Esophagus (tissue), 2 donors: ENCODE data around the gene CPVL. TPM values are rescaled to one million over a fixed set of nuclear protein-coding genes. Genes with fewer than 3 reads are reported as not detected.
A peak's percentile ranks its signal among the peaks of the same experiment; 100 is the strongest.

ENCODE experiments used
- H3K27ac ChIP-seq, 2 donors: one replicate each; pipeline ENCODE4 v1.5.1; 2013; ENCODE audit warnings: low read depth in 2 of 2, mild to moderate bottlenecking in 2 of 2, inconsistent platforms in 1 of 2, low read length in 1 of 2, moderate library complexity in 1 of 2
- H3K27me3 ChIP-seq, 2 donors: one replicate each; pipeline ENCODE4 v1.6.1; 2013; ENCODE audit warnings: low read length in 2 of 2, control low read depth in 1 of 2, mild to moderate bottlenecking in 1 of 2; ENCODE audit not compliant: insufficient read depth in 2 of 2, control insufficient read depth in 1 of 2
- H3K36me3 ChIP-seq, 2 donors: one replicate each; pipeline ENCODE4 v1.6.1; 2013; ENCODE audit warnings: low read length in 1 of 2; ENCODE audit not compliant: control insufficient read depth in 2 of 2, insufficient read depth in 2 of 2
- H3K4me1 ChIP-seq, 2 donors: one replicate each; pipeline ENCODE4 v1.6.1; 2013; ENCODE audit warnings: low read length in 1 of 2; ENCODE audit not compliant: control insufficient read depth in 2 of 2, insufficient read depth in 2 of 2
- H3K4me3 ChIP-seq, 2 donors: one replicate each; pipeline ENCODE4 v1.5.1; 2013; ENCODE audit warnings: low read length in 2 of 2, mild to moderate bottlenecking in 2 of 2, low read depth in 1 of 2, moderate library complexity in 1 of 2
- H3K9me3 ChIP-seq, 2 donors: one replicate each; pipeline ENCODE4 v1.6.1; 2013; ENCODE audit warnings: mild to moderate bottlenecking in 2 of 2, low read depth in 1 of 2, low read length in 1 of 2, moderate library complexity in 1 of 2; ENCODE audit not compliant: control insufficient read depth in 2 of 2, insufficient read depth in 1 of 2
- whole genome bisulfite sequencing, 2 donors: extraction: QIAGEN DNeasy Blood & Tissue Kit; methylation state at CpG; one replicate each; pipeline ENCODE4 v1.1.7; 2013; 5-methylcytosine and 5-hydroxymethylcytosine counted together
- polyA plus RNA-seq, 2 donors: library from polyadenylated mRNA; stranded (reverse); fragments of 200-250 nt; gene quantifications; one replicate each; pipeline ENCODE4 v1.2.3, GENCODE V29; 2013
- donor health status: healthy with polysubstance abuse.
- donor health status: Bipolar disorder and iron deficiency.

The CPVL gene
- polyA plus RNA-seq = 1 to 10 TPM; 4.6 to 9.5 TPM

- H3K36me3 ChIP-seq = no peaks in the 10 kb centered on the region
- H3K4me1 ChIP-seq = no peaks in the 10 kb centered on the region
- WGBS, 2 donors = 2 to 3% methylated on average over 42 of the region's 42 CpGs
- H3K27me3 ChIP-seq = peaks cover 0 to 6% of the 10 kb centered on the region in 2 donors
- H3K9me3 ChIP-seq = no peaks in the 10 kb centered on the region
- peak within 1 kb of the TSS; percentile 4 to 17 for H3K4me3 ChIP-seq
- H3K27ac ChIP-seq = no peak within 1 kb of the TSS
Measured at GRCh38 chr7:29146057-29146706, at the start of gene CPVL. Gene CPVL (minus strand): TSS chr7:29146537. CDS start chr7:29121061, 25,476 bp downstream.

DNA sequence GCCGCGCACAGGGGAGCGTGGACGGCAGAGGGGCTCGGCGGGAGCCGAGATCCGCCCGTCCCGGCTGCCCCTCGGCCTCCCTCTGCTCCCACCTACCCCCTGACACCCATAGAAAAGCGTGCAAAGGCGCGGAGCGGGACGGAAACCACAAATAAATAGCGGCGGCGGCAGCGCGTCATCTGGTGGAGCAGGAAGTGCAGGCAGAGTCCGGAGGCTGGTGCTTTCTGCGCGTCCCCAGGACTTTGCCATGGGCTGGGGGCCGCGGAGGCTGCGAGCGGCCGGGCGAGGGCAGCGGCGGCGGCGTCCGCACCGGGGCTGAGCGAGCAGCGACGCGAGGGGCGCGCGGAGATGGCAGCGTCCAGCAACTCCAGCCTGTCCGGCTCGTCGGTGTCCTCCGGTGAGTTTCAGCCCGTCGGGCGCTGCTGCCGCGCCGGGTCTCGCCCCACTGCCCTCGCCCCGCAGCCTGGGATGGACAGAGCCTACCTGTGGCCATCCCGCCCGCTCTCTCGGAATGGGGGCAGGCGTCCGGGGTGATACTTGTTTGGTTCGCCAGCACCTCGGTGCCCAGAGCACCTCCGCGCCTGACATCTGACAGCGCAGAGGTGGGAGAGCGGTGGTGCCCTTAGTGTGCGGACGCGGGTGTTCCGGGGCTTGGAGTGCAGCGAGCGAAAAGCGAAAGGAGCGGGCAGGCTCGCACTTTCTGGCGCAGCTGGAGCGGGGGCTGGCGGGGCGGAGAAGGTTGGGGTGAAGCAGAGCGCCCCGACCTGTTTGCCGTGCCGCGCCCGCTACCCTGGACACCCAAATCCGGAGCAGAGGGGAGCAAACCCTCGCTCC, 48.5 kb upstream of the CPVL start, which contains the start of gene CHN2:
Gene CHN2 (plus strand): TSS at position 182 of the 834 bp plus-strand sequence.
- 1% methylated on average over 71 to 89 of the region's 89 CpGs for WGBS, 2 donors
- Histone ChIP-seq H3K27me3 (no peaks in the 10 kb centered on the region), H3K4me1 (peaks cover 0 to 8% of the 10 kb centered on the region in 2 donors)

GRCh38 chr7:29194206-29194593, 47.9 kb upstream of the CPVL start:
- 1 to 2% methylated on average over 30 to 40 of the region's 40 CpGs for WGBS, 2 donors
- no peaks in the 10 kb centered on the region for H3K36me3 ChIP-seq
- peaks cover 0 to 8% of the 10 kb centered on the region in 2 donors for H3K4me1 ChIP-seq
- H3K27me3 ChIP-seq = no peaks in the 10 kb centered on the region
- no peaks in the 10 kb centered on the region for H3K9me3 ChIP-seq
- H3K27ac ChIP-seq = no peak overlapping the region
- H3K4me3 ChIP-seq = peak overlapping the region; percentile 64 to 66

More for the DNA sequence above, 48.5 kb upstream of the CPVL start, which contains the start of gene CHN2:
- H3K9me3 ChIP-seq = no peaks in the 10 kb centered on the region
- H3K27ac ChIP-seq = peak within 1 kb of the TSS in 1 of 2 donors; percentile 44
- no peaks in the 10 kb centered on the region for H3K36me3 ChIP-seq
- H3K4me3 ChIP-seq = peak within 1 kb of the TSS; percentile 64 to 66

- 27 to 30% methylated on average over 26 of the region's 26 CpGs for WGBS, 2 donors
- H3K27me3 ChIP-seq = no peaks in the 10 kb centered on the region
- peaks cover 0 to 8% of the 10 kb centered on the region in 2 donors for H3K4me1 ChIP-seq
- no peaks in the 10 kb centered on the region for H3K36me3 ChIP-seq
- peak overlapping the region in 1 of 2 donors; percentile 66 for H3K4me3 ChIP-seq
- no peaks in the 10 kb centered on the region for H3K9me3 ChIP-seq
- no peak overlapping the region for H3K27ac ChIP-seq
Measured at GRCh38 chr7:29193316-29194205, 47.2 kb upstream of the CPVL start.

DNA sequence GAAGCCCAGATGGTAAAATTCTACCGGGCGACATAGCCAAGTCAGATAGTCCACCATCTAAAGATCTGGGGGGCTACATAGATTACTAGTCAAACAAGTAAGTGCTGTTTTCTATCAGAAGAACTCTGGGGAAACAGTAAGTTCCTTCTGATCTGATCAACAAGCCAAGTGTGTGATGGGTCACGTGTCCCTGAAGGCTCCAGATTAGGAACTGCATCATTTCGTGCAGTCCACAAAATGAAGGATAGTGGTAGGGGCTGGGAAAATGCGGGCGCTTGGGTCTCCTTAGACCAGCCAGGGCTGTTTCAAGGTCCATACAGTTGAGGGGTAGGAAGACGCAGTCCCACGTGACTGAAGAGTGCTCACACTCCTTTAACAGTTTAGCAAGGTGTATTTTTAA, 46.5 kb upstream of the CPVL start:
- Histone ChIP-seq H3K27ac (no peak overlapping the region), H3K4me3 (no peak overlapping the region), H3K4me1 (peaks cover 0 to 8% of the 10 kb centered on the region in 2 donors), H3K36me3 (no peaks in the 10 kb centered on the region), H3K27me3 (no peaks in the 10 kb centered on the region), H3K9me3 (no peaks in the 10 kb centered on the region)
- 82 to 93% methylated on average over 8 of the region's 8 CpGs for WGBS, 2 donors

DNA sequence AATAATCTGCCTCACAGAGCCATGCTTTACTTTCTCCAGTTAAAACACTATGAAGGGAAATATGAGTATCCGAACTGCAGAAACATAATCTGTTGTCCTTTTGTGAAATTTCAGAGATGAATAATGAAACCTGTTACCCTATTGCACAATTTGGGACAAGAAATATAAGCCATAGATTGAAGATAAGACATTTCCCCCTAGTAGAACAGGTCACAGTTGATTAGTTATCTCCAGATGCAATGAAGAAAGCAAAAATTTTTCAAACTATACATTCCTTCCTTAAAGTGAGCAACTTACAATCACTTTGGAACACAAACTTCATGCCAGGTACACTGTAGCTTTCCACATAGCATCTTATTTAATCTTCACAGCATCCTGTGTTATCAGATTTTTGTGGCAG, 46.0 kb upstream of the CPVL start:
- Histone ChIP-seq H3K36me3 (no peaks in the 10 kb centered on the region), H3K27me3 (no peaks in the 10 kb centered on the region), H3K27ac (no peak overlapping the region), H3K4me3 (no peak overlapping the region), H3K4me1 (peaks cover 0 to 8% of the 10 kb centered on the region in 2 donors), H3K9me3 (no peaks in the 10 kb centered on the region)
- WGBS, 2 donors = 87 to 92% methylated on average over 1 of the region's 1 CpG

DNA sequence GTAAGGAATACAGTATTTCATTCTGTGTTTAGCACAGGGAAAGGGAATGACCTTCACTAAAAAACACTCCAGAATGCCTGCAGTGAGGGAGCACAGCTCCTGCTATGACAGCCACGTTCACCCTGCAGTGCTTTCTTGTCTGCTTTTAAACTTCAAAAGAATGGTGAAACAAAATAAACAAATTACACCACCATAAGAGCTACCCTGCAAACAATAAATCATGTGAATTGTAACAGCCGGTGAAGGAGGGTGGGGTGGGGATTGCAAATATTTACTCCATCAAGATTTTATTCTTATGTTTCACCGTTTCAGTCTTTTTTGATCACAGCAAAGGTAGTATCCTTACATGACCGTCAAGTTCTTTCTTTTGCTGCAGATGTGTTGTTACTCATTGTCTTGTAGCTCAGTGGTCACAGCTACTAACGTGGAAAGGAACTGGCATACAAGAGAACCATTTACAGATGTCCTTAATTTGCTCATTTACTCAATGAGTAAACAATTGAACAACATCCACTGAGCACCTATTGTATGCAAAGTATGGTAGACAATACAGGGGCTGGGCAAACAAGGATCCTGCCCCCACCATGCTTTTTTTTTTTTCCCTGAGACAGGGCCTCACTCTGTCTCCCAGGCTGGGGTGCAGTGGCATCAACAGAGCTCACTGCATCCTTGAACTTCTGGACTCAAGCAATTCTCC, 44.2 kb upstream of the CPVL start:
- Histone ChIP-seq H3K4me1 (peaks cover 0 to 8% of the 10 kb centered on the region in 2 donors), H3K4me3 (no peak overlapping the region), H3K27me3 (no peaks in the 10 kb centered on the region), H3K9me3 (no peaks in the 10 kb centered on the region), H3K27ac (no peak overlapping the region), H3K36me3 (no peaks in the 10 kb centered on the region)
- 61 to 71% methylated on average over 5 of the region's 5 CpGs for WGBS, 2 donors

DNA sequence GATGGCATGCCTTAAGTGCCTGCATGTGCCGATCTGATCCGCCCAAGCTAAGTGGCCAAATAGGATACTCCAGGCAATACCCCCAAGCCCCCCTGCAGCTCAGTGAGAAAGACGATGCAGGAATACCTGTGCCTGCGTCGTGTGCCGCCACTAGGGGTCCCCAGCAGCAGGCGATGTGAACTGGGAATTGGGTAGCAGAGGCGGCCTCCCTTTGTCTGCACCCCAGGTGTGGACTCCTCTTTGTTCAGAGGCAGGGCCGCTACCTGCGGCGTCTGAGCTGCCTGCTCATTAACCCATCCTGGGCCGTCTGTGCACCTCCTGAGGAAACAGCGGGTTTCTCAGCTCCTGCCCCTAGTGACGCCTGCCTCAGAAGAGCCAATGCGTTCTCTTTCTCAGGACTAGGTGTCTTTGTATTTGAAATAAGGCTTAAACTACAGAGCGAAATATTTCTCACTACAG, 43.4 kb upstream of the CPVL start:
- no peaks in the 10 kb centered on the region for H3K27me3 ChIP-seq
- H3K9me3 ChIP-seq = no peaks in the 10 kb centered on the region
- no peaks in the 10 kb centered on the region for H3K36me3 ChIP-seq
- H3K4me3 ChIP-seq = no peak overlapping the region
- 14 to 16% methylated on average over 16 of the region's 16 CpGs for WGBS, 2 donors
- H3K4me1 ChIP-seq = peaks cover 0 to 4% of the 10 kb centered on the region in 2 donors
- H3K27ac ChIP-seq = no peak overlapping the region
